Chondrocyte (in vitro differentiated cells): Measurements from ENCODE around the gene FGF18. TPM values are rescaled to one million over a fixed set of nuclear protein-coding genes. Genes with fewer than 3 reads are reported as not detected.

Experiments
- DNase-seq: peaks from one replicate; pipeline ENCODE4 v3.0.0; 2021; ENCODE audit warnings: mixed read lengths, low spot score
- H3K27ac Mint-ChIP-seq: one replicate; pipeline ENCODE4 v1.8.0; 2021; ENCODE audit warnings: mild to moderate bottlenecking, moderate library complexity, mixed read lengths; ENCODE audit not compliant: unreplicated experiment
- H3K27me3 Mint-ChIP-seq: 2 replicates; pipeline ENCODE4 v1.8.0; 2021; ENCODE audit warnings: low read depth, mixed read lengths
- H3K36me3 Mint-ChIP-seq: 2 replicates; pipeline ENCODE4 v1.8.0; 2021; ENCODE audit warnings: low read depth, mixed read lengths
- H3K4me1 Mint-ChIP-seq: 2 replicates; pipeline ENCODE4 v1.8.0; 2021; ENCODE audit warnings: low read depth, mild to moderate bottlenecking, mixed read lengths
- H3K4me3 Mint-ChIP-seq: one replicate; pipeline ENCODE4 v1.8.0; 2021; ENCODE audit warnings: mild to moderate bottlenecking, moderate library complexity, mixed read lengths; ENCODE audit not compliant: unreplicated experiment
- H3K9me3 Mint-ChIP-seq: 2 replicates; pipeline ENCODE4 v1.8.0; 2021; ENCODE audit warnings: low read depth, mixed read lengths
- total RNA-seq: library from RNA; stranded (reverse); gene quantifications from 3 replicates; pipeline ENCODE4 v1.2.1, GENCODE V29; 2021
- TF ChIP-seq, protein P1 (sequence below): fragments of 200-600 bp; sonication (generic); IDR thresholded peaks from 2 replicates; pipeline ENCODE4 v1.5.0; 2021; ENCODE audit warnings: antibody characterized with exemption, mild to moderate bottlenecking, moderate library complexity

FGF18 gene
- total RNA-seq, 1 donor from 2014 or later, result 2.1 TPM

DNA sequence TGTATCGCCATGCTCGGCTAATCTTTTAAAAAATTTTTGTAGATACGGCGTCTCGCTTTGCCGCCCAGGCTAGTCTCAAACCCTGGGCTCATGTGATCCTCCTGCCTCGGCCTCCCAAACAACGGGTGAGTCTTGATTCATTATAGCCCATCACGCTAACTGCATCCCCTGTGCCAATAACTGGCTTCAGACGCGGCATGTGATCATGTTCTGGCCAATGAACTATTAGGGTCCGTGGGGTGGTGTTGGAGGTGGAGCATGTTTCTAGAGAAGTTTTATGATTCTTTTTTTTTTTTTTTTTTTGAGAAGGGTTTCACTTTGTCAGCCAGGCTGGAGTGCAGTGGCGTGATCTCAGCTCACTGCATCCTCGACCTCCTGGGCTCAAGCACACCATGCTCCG, 51.0 kb downstream of the FGF18 start:
- TF ChIP-seq, protein P1, sequence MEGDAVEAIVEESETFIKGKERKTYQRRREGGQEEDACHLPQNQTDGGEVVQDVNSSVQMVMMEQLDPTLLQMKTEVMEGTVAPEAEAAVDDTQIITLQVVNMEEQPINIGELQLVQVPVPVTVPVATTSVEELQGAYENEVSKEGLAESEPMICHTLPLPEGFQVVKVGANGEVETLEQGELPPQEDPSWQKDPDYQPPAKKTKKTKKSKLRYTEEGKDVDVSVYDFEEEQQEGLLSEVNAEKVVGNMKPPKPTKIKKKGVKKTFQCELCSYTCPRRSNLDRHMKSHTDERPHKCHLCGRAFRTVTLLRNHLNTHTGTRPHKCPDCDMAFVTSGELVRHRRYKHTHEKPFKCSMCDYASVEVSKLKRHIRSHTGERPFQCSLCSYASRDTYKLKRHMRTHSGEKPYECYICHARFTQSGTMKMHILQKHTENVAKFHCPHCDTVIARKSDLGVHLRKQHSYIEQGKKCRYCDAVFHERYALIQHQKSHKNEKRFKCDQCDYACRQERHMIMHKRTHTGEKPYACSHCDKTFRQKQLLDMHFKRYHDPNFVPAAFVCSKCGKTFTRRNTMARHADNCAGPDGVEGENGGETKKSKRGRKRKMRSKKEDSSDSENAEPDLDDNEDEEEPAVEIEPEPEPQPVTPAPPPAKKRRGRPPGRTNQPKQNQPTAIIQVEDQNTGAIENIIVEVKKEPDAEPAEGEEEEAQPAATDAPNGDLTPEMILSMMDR, result no peak
- Mint-ChIP-seq H3K36me3 (peaks cover 2% of the 10 kb centered on the region), H3K9me3 (peaks cover 7% of the 10 kb centered on the region), H3K4me1 (no peaks in the 10 kb centered on the region), H3K27me3 (peaks cover 2% of the 10 kb centered on the region), H3K27ac (no peak overlapping the region), H3K4me3 (no peak overlapping the region)
- no peak for DNase-seq

DNA sequence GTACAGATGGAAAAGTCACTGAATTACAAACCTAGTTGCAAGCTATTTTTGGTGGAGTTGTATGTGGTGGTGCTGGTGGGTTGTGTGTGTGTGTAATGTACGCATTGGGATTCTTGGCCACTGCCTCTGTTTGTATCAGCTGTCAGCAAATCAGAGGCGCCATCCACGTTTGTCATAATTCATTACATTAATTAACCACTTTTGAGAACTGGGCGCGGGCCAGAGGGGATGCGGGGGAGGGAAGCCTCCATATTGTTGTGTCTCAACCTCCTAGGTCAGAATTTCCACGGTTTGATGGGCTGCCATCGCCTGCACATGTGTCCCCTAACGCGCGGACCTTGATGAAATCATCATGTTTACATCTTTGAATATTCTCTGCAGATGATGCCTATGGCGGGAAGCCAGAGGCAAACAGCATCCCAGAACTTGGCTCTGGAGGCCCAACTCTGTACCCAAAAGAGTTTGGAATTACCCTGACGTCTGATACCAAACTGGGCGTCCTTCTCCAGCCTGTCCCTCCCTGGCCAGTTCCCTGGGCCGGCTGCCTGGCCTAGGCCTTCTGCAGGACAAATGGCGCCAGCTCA, 54.9 kb downstream of the FGF18 start:
- peaks cover 7% of the 10 kb centered on the region for H3K9me3 Mint-ChIP-seq
- H3K27ac Mint-ChIP-seq, result no peak overlapping the region
- TF ChIP-seq, protein P1, result no peak
- H3K4me3 Mint-ChIP-seq, result no peak overlapping the region
- H3K36me3 Mint-ChIP-seq, result peaks cover 2% of the 10 kb centered on the region
- no peaks in the 10 kb centered on the region for H3K27me3 Mint-ChIP-seq
- H3K4me1 Mint-ChIP-seq, result peaks cover 7% of the 10 kb centered on the region
- no peak for DNase-seq

DNA sequence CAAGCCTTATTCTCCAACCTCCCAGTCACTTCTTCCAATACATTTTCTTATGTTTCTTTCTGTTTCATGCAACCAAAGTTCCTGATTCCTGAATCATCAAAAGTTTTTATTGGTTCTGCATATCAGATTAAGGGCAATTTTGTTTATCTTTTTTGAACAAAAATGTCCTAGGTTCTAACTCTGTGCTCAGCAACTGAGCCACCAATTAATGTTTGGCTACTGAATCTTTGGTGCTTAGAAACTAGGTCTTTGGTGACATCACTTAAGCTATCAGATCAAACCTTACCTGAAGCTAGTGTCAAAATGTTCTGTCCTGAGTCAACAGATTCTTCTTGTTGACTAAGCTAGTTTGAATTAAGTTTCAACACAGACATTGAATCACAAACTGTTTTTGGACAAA, 56.1 kb downstream of the FGF18 start:
- Mint-ChIP-seq H3K27ac (no peak overlapping the region), H3K4me3 (no peak overlapping the region), H3K27me3 (no peaks in the 10 kb centered on the region), H3K36me3 (peaks cover 2% of the 10 kb centered on the region), H3K4me1 (peaks cover 15% of the 10 kb centered on the region), H3K9me3 (peaks cover 7% of the 10 kb centered on the region)
- TF ChIP-seq, protein P1, result no peak
- DNase-seq, result no peak

DNA sequence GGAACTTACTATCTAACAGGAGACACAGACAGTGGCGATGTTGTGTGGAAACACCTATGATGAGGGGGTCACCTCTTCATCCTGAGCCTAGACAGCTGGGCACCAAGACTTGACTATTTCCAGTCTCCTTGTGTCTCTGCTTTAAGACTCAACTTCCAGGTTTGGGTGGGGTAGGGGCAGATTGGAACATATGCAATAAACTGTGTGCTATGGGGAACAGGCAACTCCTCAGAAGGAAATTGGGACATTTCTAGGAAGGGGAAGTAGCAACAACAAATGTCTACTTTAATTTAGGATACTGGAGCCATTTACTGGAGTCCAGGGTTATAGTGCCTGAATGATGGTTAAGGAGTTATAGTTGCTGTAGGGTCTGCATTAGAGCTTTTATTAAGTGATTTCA, 57.3 kb downstream of the FGF18 start:
- peaks cover 3% of the 10 kb centered on the region for H3K9me3 Mint-ChIP-seq
- H3K4me3 Mint-ChIP-seq, result no peak overlapping the region
- H3K36me3 Mint-ChIP-seq, result no peaks in the 10 kb centered on the region
- H3K4me1 Mint-ChIP-seq, result peaks cover 15% of the 10 kb centered on the region
- no peaks in the 10 kb centered on the region for H3K27me3 Mint-ChIP-seq
- H3K27ac Mint-ChIP-seq, result no peak overlapping the region
- TF ChIP-seq, protein P1, result no peak
- DNase-seq, result no peak

DNA sequence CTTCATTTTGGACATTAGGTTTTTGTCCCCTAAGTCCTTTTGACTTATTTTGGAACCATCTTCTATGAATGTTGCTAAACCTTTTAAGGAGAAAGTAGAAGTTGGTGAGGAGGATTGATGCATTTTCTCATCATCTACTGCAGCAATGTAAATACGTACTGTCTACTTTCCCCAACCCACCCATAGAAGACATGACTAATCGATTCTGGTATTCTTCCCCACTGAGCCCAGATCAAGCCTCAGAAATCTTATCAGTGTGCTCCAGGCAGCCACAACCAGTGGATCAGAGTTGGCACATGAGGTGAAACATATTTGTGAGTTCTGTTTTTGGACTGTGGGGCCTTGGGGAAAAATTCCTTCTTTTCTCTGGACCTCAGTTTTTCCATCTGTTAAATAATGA, 57.7 kb downstream of the FGF18 start:
- Mint-ChIP-seq H3K36me3 (no peaks in the 10 kb centered on the region), H3K27me3 (no peaks in the 10 kb centered on the region), H3K27ac (no peak overlapping the region), H3K4me1 (peaks cover 15% of the 10 kb centered on the region), H3K4me3 (no peak overlapping the region), H3K9me3 (peaks cover 2% of the 10 kb centered on the region)
- TF ChIP-seq, protein P1, result no peak
- no peak for DNase-seq
